Coronary artery (tissue), 2 donors: ENCODE data around the gene CCDC192.
"Not testable (repeated sequence)": the region's sequence is repeated elsewhere in the genome, so short reads cannot be mapped to it uniquely, and the experiment has no call there.

ENCODE experiments used
- DNase-seq: peaks from one replicate; pipeline ENCODE4 v3.0.0-alpha.2; 2017; ENCODE audit warnings: low spot score
- H3K27ac ChIP-seq, 2 donors: fragments of 200-600 bp; sonication (generic); one replicate each; pipeline ENCODE4 v1.5.1; 2016 to 2019
- H3K4me3 ChIP-seq: fragments of 200-600 bp; sonication (generic); 2 replicates; pipeline ENCODE4 v1.5.1; 2016; ENCODE audit warnings: mild to moderate bottlenecking, moderate library complexity
- CTCF ChIP-seq: fragments of 200-600 bp; sonication (generic); IDR thresholded peaks from one replicate; pipeline ENCODE4 v1.5.1; 2019; ENCODE audit warnings: antibody characterized with exemption

Gene CCDC192

GRCh38 chr5:127667926-127668325 is 35.3 kb upstream of the CCDC192 start:
- no peak overlapping the region for H3K27ac ChIP-seq
- TF ChIP-seq CTCF = no peak
- no peak for DNase-seq

GRCh38 chr5:127671218-127671617 is 32.0 kb upstream of the CCDC192 start:
- no peak for DNase-seq
- Histone ChIP-seq H3K4me3 (no peak overlapping the region), H3K27ac (no peak overlapping the region)
- no peak for TF ChIP-seq CTCF

More at GRCh38 chr5:127667926-127668325, 35.3 kb upstream of the CCDC192 start:
- H3K4me3 ChIP-seq = no peak overlapping the region

- Histone ChIP-seq H3K27ac (no peak overlapping the region), H3K4me3 (no peak overlapping the region)
- no peak for DNase-seq
- TF ChIP-seq CTCF = no peak
Measured at GRCh38 chr5:127673117-127673800, 29.9 kb upstream of the CCDC192 start.

GRCh38 chr5:127676951-127677350 is 26.2 kb upstream of the CCDC192 start:
- H3K27ac ChIP-seq, H3K4me3 ChIP-seq, DNase-seq: not testable (repeated sequence)

DNA sequence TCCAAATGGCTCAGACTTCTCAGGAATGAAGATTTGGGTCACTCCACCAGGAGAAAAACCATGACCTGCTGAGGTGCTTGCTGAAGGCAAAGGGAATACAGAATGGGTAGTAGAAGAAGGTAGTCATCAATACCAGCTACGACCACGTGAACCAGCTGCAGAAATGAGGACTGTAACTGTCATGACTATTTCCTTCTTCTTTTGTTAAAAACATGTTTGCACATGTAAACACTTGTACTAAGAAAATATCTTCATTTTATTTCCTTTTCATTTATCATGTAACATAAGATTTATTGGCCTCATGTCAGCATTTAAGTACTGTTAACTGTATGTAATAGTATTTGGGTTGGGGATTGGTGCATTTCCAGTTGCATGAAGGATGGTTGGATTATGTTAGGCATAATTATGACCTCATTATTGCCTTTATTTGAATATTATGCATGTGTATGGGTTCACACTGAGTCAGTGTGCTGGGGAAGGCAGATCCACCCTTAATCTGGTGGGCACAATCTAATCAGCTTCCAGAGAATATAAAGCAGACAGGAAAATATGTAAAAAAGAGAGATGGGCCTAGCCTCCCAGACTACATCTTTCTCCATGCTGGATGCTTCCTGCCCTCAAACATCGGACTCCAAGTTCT is 23.4 kb upstream of the CCDC192 start:
- not testable (repeated sequence) for DNase-seq, H3K4me3 ChIP-seq, H3K27ac ChIP-seq

DNA sequence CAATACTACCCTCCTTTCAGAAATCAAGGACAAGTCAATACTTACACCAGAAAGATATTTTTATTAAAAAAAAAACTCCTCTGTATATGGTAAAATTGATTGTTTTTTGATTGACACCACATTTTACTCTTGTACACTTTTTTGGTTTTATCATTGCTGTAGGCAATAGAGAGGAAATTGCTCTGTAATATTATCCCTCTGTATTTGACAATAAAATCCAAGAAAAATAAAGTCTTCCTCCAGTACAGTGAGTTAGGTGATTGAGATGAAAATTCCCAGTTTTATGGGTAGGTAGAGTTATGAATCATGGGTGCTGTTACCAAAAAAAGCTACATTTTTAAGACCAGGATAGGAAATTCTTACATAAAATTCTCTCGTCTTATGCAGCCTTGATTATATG is 22.6 kb upstream of the CCDC192 start:
- DNase-seq = no peak
- no peak overlapping the region for H3K4me3 ChIP-seq
- TF ChIP-seq CTCF = no peak

DNA sequence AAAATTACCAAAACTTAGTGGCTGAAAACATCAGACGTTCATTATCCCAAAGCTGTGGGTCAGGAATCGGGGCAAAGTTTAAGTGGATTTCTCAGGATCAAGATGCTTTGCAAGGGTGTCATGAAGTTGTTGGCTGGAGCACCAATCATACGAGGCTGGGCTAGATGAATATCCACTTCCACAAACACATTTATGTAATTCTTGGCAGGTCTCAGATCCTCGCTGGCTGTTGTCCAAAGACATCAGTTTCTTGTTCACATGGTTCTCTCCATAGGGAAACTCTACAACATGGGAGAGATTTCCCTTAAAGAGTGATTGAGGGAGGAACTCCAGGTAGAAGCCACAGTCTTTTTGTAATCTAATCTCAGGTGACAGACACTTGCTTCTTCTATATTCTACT is 20.2 kb upstream of the CCDC192 start:
- H3K27ac ChIP-seq = no peak overlapping the region
- TF ChIP-seq CTCF = no peak
- DNase-seq = no peak

More for the DNA sequence above, 22.6 kb upstream of the CCDC192 start:
- no peak overlapping the region for H3K27ac ChIP-seq

DNA sequence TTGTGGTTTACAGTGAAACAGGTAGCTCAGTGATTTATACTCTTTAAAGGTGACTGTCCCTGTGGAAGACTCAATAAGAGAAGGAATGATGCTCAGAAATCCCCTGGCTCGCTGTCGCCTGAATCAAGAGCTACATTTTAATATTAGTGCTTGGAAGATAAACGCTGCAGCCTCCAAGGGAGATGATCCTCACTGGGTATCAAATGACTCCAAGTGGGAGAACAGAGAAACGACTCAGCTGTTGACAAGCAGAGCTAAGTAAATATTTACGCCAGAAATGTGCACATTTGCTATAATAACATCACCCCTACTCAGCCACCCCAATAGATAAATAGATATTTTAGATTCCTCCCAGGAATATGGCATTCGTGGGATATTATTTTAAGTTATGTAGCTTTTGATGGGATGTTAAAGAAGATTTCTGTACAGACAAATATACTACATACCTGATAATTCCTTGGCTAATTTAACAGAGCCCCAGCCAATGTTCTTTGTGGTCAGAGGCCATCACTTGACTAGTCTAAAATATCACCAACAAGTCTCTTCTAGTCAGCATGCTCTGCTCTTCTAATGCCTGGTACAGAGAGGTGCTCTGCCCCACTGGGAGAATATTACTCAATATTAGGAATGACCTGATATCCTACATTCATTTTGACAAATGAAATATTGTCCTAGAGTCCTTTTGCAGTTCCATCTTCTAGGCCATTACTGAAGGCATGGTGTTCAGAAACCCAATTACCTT is 18.3 kb upstream of the CCDC192 start:
- no peak overlapping the region for H3K4me3 ChIP-seq
- no peak overlapping the region for H3K27ac ChIP-seq
- no peak for TF ChIP-seq CTCF
- no peak for DNase-seq

More for the DNA sequence above, 20.2 kb upstream of the CCDC192 start:
- no peak overlapping the region for H3K4me3 ChIP-seq
